Esophagus squamous epithelium (tissue), 5 donors: Measurements from ENCODE around the gene CFAP92. TPM values are rescaled to one million over a fixed set of nuclear protein-coding genes. Genes with fewer than 3 reads are reported as not detected.
"Not testable (repeated sequence)": the region's sequence is repeated elsewhere in the genome, so short reads cannot be mapped to it uniquely, and the experiment has no call there.

Experiments used
- DNase-seq: peaks from one replicate; lab custom pipeline; 2025; lab: John Stamatoyannopoulos, UW
- H3K27ac ChIP-seq, 4 donors: fragments of 200-600 bp; sonication (generic); one replicate each; pipeline ENCODE4 v1.5.1; 2016 to 2019; ENCODE audit warnings: mild to moderate bottlenecking in 1 of 4
- H3K27me3 ChIP-seq, 4 donors: fragments of 200-600 bp; sonication (generic); 1 replicate in 3 of 4; 2 replicates in 1 of 4; pipeline versions ENCODE4 v1.5.1 to v1.6.0; 2017 to 2021; ENCODE audit warnings: antibody characterized with exemption in 1 of 4
- H3K36me3 ChIP-seq, 3 donors: fragments of 200-600 bp; sonication (generic); one replicate each; pipeline ENCODE4 v1.5.1; 2016 to 2019
- H3K4me1 ChIP-seq, 3 donors: fragments of 200-600 bp; sonication (generic); one replicate each; pipeline ENCODE4 v1.5.1; 2017 to 2019
- H3K4me3 ChIP-seq, 4 donors: fragments of 200-600 bp; sonication (generic); 1 replicate in 3 of 4; 2 replicates in 1 of 4; pipeline ENCODE4 v1.5.1; 2016 to 2019; ENCODE audit warnings: mild to moderate bottlenecking in 2 of 4, moderate library complexity in 1 of 4
- H3K9me3 ChIP-seq, 3 donors: fragments of 200-600 bp; sonication (generic); one replicate each; pipeline ENCODE4 v1.5.1; 2016 to 2019
- CTCF ChIP-seq, 6 experiments: fragments of 450-650 bp in 4 of 6; fragments of 200-600 bp in 2 of 6; sonication (generic) in 2 of 6; IDR thresholded peaks; one replicate each; pipeline ENCODE4 v1.5.1; 2016 to 2019; ENCODE audit warnings: antibody characterized with exemption in 6 of 6, mild to moderate bottlenecking in 4 of 6, moderate library complexity in 4 of 6
- POLR2A ChIP-seq, 4 donors: fragments of 450-650 bp; IDR thresholded peaks; one replicate each; pipeline ENCODE4 v1.6.1; 2017; ENCODE audit warnings: antibody characterized with exemption in 4 of 4, mild to moderate bottlenecking in 4 of 4, moderate library complexity in 3 of 4
- WGBS, 2 donors: methylation state at CpG; one replicate each; pipeline ENCODE4 v1.1.5; 2018; 5-methylcytosine and 5-hydroxymethylcytosine counted together
- intact Hi-C: fragments of 100-400 bp; cut with DNase I; formaldehyde crosslinking; loops from one replicate; pipeline ENCODE4 v1.15.0; 2022
- total RNA-seq, 4 donors: library from RNA; depleted of rRNA; stranded (reverse); fragments of >200 nt; gene quantifications; one replicate each; pipeline ENCODE4 v1.1.0, GENCODE V29; 2016
- donor health status: DM: yes; HTN: yes; CAD: no.

Gene CFAP92
- total RNA-seq, 4 donors from 2014 or later: 0.40 to 1.4 (median 0.98) TPM

- DNase-seq: no peak
- intact Hi-C loops: no loop called here
- Histone ChIP-seq H3K27ac (peak overlapping the region in 1 of 4 donors; percentile 57), H3K9me3 (no peaks in the 10 kb centered on the region), H3K36me3 (peaks cover 0 to 65% (median 17%) of the 10 kb centered on the region in 3 donors), H3K4me1 (peaks cover 21 to 61% (median 27%) of the 10 kb centered on the region in 3 donors), H3K4me3 (no peak overlapping the region), H3K27me3 (no peaks in the 10 kb centered on the region)
- TF ChIP-seq POLR2A (IDR thresholded peaks at IDR 0.05) (no peak), CTCF (IDR thresholded peaks at IDR 0.05) (no peak)
- WGBS, 2 donors: 75 to 88% methylated on average over 1 of the region's 1 CpG
Observed at GRCh38 chr3:128882719-128883118, 111.2 kb downstream of the CFAP92 start.

DNA sequence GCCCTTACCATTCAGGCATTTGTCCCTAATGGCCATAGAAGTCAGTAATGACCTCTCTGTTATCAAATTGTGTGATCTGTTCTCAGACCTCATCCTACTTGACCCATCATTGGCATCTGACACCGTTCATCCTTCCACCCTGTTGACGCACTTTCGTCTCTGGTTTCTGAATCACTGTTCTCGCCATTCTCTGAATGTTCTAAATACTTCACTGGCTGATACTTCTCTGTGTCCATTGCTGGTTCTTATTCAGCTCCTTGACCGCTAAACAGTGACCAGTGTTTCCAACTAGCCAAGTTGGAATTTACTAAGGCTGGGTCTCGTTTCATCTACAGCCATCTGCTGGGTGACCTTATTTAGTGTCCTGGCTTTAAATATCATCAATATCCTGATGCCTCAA, 112.3 kb downstream of the CFAP92 start:
- no peak for TF ChIP-seq CTCF (IDR thresholded peaks at IDR 0.05)
- intact Hi-C loops: no loop called here
- peaks cover 0 to 53% (median 13%) of the 10 kb centered on the region in 3 donors for H3K36me3 ChIP-seq
- H3K9me3 ChIP-seq: no peaks in the 10 kb centered on the region
- no peaks in the 10 kb centered on the region for H3K27me3 ChIP-seq
- 91 to 92% methylated on average over 6 of the region's 6 CpGs for WGBS, 2 donors
- H3K27ac ChIP-seq: peak overlapping the region in 1 of 4 donors; percentile 57
- H3K4me1 ChIP-seq: peaks cover 24 to 64% (median 29%) of the 10 kb centered on the region in 3 donors
- H3K4me3 ChIP-seq: no peak overlapping the region
- DNase-seq: no peak

DNA sequence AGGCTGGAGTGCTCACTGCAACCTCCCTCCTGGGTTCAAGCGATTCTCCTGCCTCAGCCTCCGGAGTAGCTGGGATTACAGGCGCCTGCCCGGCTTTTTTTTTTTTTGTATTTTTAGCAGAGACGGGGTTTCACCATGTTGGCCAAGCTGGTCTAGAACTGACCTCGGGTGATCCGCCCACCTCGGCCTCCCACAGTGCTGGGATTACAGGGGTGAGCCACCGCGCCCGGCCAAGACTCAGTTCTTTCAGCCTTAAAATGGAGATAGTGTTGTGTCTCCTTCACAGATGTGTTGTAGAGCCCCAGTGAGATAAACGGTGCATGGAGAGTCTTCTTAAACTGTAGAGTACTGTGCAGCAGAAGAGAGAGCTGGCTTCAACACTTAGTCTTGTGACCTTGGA, 113.4 kb downstream of the CFAP92 start:
- H3K9me3 ChIP-seq, H3K27me3 ChIP-seq, DNase-seq, intact Hi-C loops: not testable (repeated sequence)
- 77 to 80% methylated on average over 6 to 12 of the region's 12 CpGs for WGBS, 2 donors
- Histone ChIP-seq H3K4me1 (peaks cover 24 to 70% (median 29%) of the 10 kb centered on the region in 3 donors), H3K36me3 (peaks cover 0 to 42% (median 9%) of the 10 kb centered on the region in 3 donors), H3K27ac (peak overlapping the region in 3 of 4 donors; percentile 88 to 99 (median 98)), H3K4me3 (peak overlapping the region; percentile 63 to 89 (median 80))

- no peak for DNase-seq
- Histone ChIP-seq H3K27me3 (no peaks in the 10 kb centered on the region), H3K4me1 (peaks cover 24 to 71% (median 29%) of the 10 kb centered on the region in 3 donors), H3K4me3 (peak overlapping the region; percentile 63 to 89 (median 80)), H3K27ac (peak overlapping the region; percentile 88 to 99 (median 97)), H3K9me3 (no peaks in the 10 kb centered on the region), H3K36me3 (peaks cover 0 to 37% (median 4%) of the 10 kb centered on the region in 3 donors)
- WGBS, 2 donors: 4% methylated on average over 6 of the region's 6 CpGs; no CpG with 5 or more reads in 1 of the 2 donors
- intact Hi-C loops: no loop called here
- TF ChIP-seq POLR2A (IDR thresholded peaks at IDR 0.05) (no peak), CTCF (IDR thresholded peaks at IDR 0.05) (no peak)
Observed at GRCh38 chr3:128879991-128880390, 113.9 kb downstream of the CFAP92 start.

- Histone ChIP-seq H3K9me3 (no peaks in the 10 kb centered on the region), H3K27me3 (no peaks in the 10 kb centered on the region), H3K4me3 (peak within 1 kb of the TSS; percentile 63 to 89 (median 80)), H3K4me1 (peaks cover 24 to 71% (median 29%) of the 10 kb centered on the region in 3 donors), H3K27ac (peak within 1 kb of the TSS; percentile 88 to 99 (median 97)), H3K36me3 (peaks cover 0 to 31% (median 4%) of the 10 kb centered on the region in 3 donors)
- WGBS, 2 donors: 0 to 2% methylated on average over 5 to 25 of the region's 65 CpGs
- intact Hi-C loops: no loop called here
- peak in 3 of 6 experiments; percentile 17 to 49 (median 19) for TF ChIP-seq CTCF (IDR thresholded peaks at IDR 0.05)
- TF ChIP-seq POLR2A (IDR thresholded peaks at IDR 0.05): peak in 3 of 4 donors; percentile 89 to 94 (median 92)
- peak; percentile 72 for DNase-seq
Observed at GRCh38 chr3:128879125-128879969, 114.5 kb downstream of the CFAP92 start, which contains the start of gene ACAD9. Gene ACAD9, plus strand, starts transcription at chr3:128879620. Its CDS starts 72 bp downstream, at chr3:128879692.
